SIG-M5 treated with dmso at 0.1 percent for 504 hours (cell line): ENCODE results near the gene IRS1.

ENCODE experiments used
- DNase-seq: peaks from one replicate; lab custom pipeline; 2025; ENCODE audit not compliant: unreplicated experiment; lab: John Stamatoyannopoulos, UW

The IRS1 gene

DNA sequence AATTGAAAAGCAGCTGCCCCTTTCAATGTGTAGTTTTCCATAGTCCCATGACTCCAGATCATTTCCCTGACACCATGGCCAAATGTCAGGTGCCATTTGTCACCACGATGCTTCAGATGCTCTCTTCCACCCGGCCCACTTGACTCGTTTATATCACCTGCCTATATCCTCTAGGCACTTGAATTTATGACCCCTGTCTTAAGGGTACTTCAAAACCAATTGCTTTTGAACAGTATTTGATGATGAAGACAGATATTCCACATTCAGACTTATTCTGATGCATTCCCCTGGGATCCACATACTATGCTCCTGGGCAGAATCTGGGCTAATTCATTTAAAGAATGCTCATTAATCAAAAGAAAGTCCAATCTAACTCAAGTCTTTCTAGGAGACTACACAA, 19.3 kb upstream of the IRS1 start:
- no peak for DNase-seq

GRCh38 chr2:226813148-226813701, 13.6 kb upstream of the IRS1 start:
- DNase-seq = no peak

GRCh38 chr2:226803410-226803809, 3.8 kb upstream of the IRS1 start:
- no peak for DNase-seq

- peak; percentile 94 for DNase-seq
Measured at GRCh38 chr2:226802573-226802972, 3.0 kb upstream of the IRS1 start.

DNA sequence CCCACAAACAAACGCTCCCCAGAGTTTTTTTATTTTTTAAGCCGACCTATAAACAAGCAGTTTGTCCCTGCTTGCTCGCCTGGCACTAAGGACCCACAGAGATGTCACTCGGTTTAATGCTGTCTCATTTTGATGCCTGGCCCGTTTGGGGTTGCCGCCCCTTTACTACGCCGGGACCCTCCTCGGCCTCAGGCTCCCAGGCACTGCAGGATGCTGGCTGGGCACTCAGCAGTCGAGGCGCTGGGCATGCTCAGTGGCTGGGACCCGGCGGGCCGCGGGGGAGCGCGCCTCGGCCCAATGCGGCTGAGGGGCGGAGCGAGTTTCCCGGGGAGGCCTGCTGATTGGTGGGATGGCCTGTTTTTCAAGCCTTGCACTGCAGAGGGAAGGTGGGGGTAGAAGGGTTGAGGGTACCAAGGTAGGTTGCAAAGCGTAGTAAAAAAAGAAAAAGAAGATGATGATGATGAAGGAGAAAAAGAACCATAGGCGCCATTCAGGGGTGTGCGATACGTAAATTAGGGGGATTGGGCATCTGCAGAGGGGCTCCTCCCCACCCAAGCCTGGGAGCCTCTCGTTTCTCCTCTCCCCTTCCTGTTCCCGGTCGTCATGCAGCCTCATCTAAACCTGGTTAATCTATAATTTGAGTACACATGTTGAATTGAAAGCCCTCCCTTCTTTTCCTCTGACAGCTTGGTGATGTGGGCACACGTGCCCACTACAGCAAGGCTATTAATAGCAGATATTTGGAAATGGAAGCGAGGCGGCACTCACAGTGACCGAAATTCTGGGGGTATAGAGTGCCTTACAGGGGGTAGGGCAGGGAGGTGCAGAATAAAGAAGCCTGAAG, 1.5 kb upstream of the IRS1 start:
- DNase-seq = peak; percentile 90

GRCh38 chr2:226799976-226800940, 638 bp upstream of the IRS1 start:
- peak; percentile 45 for DNase-seq

DNA sequence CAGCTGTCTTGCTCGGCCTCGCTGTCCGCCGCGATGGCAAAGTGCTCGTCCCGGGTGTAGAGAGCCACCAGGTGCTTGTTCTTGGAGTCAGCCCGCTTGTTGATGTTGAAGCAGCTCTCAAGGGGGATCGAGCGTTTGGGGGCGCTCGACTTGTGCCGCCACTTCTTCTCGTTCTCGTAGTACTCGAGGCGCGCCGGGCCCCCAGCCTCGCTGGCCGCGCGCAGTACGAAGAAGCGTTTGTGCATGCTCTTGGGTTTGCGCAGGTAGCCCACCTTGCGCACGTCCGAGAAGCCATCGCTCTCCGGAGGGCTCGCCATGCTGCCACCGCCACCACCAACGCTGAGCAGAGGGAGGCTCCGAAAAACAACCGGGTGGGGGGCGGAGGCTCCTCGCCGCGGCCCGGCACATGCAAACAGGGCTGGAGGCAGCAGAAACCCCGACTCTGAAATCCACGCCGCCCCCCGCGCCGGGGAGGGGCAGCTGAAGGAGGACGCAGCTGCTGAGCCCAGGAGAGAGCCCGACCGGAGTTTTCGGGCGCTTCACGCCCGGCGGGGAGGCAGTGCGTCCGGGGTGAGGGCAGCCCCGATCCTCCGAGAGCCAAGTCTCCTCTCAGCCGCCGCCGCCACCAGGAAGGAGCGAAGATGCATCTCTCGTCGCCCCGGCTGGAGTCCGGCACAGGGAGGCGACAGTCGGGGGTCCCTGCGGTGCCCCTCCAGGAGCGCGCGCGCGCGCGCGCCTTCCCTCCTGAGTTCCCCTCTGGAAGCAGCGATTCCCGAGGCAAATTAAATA, 1.0 kb downstream of the IRS1 start:
- peak; percentile 62 for DNase-seq

DNA sequence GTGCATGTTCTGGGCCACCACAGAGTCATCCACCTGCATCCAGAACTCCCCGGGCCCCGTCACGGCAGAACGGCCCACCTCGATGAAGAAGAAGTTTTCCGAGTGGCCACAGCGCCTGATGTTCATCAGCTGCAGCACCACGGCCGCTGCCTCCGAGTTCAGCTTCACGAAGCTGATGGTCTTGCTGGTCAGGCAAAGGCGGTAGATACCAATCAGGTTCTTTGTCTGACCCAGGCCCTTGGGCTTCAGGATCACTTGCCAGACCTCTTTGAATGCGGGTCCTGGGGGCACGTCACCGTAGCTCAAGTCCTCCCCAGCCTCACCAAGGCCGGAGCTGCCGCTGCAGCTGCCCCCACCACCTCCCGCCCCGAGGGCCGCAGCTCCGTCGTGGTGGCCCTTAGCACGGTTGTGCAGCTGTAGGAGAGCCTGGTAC, 1.6 kb downstream of the IRS1 start:
- DNase-seq = no peak

- DNase-seq = peak; percentile 92
Measured at GRCh38 chr2:226797289-226797988, 2.2 kb downstream of the IRS1 start.

- DNase-seq = peak; percentile 87
Measured at GRCh38 chr2:226796840-226797288, 2.8 kb downstream of the IRS1 start.

GRCh38 chr2:226796012-226796839, 3.4 kb downstream of the IRS1 start:
- peak; percentile 75 for DNase-seq

DNA sequence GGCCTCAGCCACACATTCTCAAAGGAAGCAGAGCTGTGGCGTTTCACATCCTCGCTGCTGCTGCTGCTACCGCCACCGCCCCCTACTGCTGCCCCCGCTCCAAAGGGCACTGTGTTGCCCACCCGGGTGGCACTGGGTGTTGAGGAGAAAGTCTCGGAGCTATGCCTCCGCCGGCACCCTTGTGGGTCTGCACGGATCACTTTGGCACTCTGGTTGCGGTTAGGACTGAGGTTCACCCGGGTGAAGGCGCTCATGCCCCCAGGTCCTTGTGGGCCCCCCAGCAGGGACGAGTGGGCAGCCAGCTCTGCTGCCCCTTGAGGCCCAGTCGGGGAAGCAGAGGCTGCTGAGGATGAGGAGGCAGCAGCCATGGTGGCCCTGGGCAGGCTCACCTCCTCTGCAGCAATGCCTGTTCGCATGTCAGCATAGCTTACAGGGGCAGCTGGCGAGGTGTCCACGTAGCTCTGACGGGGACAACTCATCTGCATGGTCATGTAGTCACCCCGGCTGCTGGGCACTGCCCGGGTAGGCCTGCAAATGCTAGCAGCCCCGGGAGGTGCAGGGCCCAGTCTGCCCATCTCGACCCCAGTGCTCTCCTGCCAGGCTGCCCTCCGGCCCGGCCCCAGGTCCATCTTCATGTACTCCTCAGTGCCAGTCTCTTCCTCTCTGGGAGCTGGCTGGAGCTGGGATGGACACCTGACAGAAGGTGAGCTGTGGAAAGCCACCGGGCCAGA, 4.2 kb downstream of the IRS1 start:
- DNase-seq = peak; percentile 50

DNA sequence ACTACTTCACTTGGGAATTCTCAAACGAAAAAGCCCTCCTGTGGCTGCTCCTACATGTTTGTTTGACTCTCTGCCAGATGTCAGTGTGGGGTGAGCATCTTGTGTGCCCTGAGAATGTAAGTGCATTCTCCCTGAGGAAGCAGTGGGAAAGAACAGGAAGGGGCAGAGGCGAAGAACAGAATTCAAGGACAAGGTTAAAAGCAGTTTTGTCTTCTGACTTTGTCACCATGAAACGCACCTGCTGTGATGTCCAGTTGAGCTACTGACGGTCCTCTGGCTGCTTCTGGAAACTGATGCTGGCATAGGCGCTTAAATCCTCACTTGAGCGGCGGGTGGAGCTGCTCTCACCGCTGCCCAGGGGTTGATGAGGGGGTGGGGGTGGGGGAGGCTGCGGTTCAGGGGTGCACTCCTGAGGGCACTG, 4.9 kb downstream of the IRS1 start:
- DNase-seq = peak; percentile 56

DNA sequence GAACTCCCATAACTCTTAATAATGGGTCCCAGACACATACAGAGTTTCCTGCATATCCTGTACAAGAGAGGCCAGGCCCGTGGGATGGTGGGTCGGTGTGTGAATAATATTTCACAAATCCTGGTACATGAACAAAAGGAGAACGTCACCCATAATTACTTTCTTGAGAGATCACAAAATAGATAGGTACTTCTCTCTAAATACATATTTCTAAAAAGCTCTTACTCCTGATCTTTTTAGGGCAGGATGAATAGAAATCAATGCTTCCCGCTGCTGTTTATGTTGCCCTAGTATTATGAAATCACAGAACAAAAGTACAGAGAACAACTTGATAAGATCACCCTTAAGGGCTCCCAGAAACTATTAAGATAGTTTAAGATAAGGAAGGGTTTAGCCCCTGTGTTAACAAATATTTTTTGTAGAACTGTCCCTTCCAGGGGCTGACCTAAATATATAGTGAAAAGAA, 5.4 kb downstream of the IRS1 start:
- no peak for DNase-seq

GRCh38 chr2:226793646-226794045, 6.0 kb downstream of the IRS1 start:
- no peak for DNase-seq

GRCh38 chr2:226792155-226792881, 7.3 kb downstream of the IRS1 start:
- peak; percentile 56 for DNase-seq

- peak; percentile 84 for DNase-seq
Measured at GRCh38 chr2:226791487-226792081, 8.0 kb downstream of the IRS1 start.
